ENCODE results near the gene SART1.
"Not testable (repeated sequence)": the region's sequence is repeated elsewhere in the genome, so short reads cannot be mapped to it uniquely, and the experiment has no call there.

SART1 gene

DNA sequence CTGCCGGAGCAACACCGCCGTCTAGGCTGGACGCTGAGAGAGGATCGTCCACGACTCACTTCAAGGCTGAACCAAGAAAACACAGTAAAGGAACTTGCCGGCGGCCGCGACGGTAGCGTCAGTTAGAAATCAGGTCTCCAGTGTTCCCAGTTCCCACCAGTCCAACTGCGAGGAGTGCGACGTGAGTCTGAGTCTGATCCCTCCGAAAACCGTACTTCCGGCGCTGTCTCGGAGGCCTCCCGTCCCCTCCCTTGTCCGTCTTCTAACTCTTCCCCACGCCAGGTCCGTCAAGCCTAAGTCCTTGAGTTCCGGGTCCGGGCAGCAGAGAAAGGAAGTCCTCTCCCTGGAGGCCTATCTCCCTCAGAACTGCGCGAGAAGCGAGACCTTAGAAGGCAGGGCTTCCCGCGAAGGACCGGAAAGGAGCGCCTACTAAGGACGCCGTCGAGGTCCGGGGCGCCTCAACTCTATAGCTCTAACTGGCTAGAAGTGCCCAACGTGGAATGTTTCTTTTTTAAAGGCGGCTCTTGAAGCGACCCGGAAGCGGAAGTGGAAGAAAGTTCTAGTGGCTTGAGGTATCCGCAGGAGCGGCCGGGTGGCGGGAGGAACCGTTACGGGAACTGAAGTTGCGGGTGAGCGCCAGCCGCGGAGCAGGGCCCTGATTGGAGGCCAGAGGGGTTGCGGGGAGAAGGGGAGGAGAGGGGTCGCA, 40.6 kb downstream of the SART1 start, which contains the start of the genes BANF1 and EIF1AD:
Gene BANF1, plus strand, starts transcription at position 562 of the 706 bp plus-strand sequence. CDS start 748 bp downstream, outside the sequence.
Gene EIF1AD, minus strand, starts transcription at position 216 of the 706 bp plus-strand sequence. CDS start 1,768 bp downstream, outside the sequence.
- DNase-seq (ENCODE audit: low spot score): peak; percentile 97

DNA sequence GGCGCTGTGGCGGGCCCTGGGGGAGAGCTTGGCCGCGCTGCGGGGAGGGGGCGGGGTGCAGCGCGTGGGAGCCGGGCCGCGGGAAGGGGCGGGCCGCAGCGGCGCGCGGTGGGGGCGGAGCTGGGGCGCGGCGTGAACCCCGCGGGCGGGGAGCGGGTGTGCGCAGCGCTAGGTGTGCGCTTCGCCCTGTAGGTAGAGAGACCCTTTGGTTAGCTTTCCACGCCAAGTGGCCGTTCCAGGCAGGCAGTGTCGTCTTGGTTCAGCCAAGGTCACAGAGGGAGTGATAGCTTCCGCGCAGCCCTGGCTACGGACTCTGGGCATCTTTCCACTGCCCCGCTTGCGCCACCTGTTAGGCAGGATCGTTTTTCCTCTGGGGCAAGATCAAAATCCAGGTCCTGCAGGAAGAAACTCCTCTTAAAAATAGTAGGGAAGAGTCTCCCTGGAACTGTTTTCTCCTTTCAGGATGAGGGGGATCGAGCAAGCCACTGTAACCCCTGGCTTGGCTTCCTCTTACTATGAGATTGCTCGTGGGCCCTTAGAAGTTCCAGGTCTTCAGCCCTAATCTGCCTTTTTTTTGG, 41.2 kb downstream of the SART1 start:
- no peak for DNase-seq (ENCODE audit: low spot score)

DNA sequence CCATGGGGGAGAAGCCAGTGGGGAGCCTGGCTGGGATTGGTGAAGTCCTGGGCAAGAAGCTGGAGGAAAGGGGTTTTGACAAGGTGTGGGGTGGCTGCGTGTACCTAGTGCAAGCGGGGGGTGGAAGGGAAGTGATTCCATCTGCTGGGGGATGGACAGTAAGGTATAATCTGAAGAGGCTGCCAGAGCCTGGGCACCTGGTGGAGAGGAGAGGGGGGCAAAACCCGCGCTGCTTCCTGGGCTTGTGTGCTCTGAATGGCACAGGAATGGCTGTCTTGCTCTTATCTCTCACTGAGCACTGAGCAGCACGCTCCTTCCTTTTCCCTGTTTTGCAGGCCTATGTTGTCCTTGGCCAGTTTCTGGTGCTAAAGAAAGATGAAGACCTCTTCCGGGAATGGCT, 41.8 kb downstream of the SART1 start:
- no peak for DNase-seq (ENCODE audit: low spot score)

DNA sequence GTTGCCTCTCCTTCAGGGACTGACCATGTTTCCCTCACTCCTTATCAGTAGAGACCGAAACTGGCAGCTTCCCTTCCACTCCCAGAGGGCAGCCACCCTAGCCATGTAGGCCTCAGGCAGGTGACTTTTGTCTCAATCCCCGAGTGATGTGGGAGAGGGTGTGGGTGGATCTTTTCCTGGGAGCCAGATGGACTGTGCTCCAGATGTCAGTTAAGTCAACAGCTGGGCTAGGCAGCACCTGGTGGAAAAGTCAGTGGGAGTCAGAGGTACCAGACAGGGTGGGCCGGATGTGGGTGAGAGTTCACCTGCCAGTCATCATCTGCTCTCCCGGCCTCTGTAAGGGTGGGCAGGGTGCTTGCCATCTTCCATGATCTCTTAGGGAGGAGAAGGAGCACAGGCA, 42.7 kb downstream of the SART1 start:
- DNase-seq (ENCODE audit: low spot score): no peak

GRCh38 chr11:66006134-66006890, 44.8 kb downstream of the SART1 start:
- no peak for DNase-seq (ENCODE audit: low spot score)

DNA sequence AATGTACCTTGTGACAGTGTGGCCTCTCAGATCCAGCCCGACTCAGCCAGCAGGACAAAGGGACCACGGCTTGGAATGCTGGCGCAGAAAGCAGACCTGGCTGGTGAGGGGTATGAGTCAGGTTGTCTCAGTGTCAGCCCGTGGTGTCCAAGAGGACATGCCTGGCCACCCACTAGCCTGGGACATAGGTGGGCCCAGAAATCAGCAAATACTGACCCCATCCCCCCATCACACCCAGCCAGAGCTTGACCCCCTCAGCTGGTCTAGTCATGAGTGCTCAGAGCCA, 45.3 kb downstream of the SART1 start:
- DNase-seq (ENCODE audit: low spot score): no peak

- DNase-seq (ENCODE audit: low spot score): no peak
These were observed 45.7 kb downstream of the SART1 start for GRCh38 chr11:66007201-66007634.

DNA sequence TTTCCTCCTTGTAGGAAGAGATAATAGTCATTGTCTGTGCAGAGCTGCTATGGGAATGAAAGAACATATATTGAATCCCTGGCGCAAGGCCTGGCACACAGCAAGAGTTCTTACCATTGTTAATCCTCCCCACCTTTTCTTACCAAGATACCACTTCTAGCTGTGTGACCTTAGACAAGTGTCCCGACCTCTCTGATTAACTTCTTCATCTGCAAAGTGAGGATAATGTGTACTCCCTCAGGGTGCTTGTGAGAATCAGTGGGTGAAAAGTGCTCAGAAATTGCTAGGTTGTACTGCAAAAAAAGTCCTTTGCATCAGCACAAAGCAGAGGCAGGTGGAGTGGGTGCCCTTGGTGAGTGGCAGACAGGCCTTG, 46.5 kb downstream of the SART1 start:
- no peak for DNase-seq (ENCODE audit: low spot score)

DNA sequence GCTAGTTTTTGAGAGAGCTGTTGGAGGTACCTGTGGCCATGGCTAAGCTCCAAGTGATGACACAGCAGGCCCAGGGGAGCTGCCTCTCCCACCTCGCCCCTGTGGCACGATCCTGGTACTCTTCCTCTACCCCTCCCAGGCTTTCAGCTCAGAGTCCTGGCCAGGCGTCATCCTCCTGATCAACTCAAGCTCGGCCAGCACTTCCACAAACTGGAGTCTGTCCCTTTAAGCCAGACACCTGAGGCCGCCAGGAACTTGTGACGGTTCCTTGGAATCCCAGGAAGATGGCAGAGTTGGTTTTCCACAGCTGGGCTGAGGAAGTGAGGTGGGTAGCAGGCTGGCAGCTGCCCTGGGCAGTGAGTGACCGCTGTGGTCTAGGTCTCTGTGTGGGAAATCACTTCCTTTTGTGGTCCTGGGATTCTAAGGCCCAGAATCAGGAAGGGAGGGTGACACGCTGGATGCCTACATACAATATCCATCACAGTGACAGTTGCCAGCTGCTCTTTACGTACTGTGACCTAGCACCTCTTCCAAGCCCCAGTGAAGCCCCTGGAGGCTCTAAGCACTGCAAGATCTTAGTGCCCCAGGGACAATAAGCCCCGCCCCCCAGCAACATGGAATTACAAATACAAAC, 47.1 kb downstream of the SART1 start:
- no peak for DNase-seq (ENCODE audit: low spot score)

DNA sequence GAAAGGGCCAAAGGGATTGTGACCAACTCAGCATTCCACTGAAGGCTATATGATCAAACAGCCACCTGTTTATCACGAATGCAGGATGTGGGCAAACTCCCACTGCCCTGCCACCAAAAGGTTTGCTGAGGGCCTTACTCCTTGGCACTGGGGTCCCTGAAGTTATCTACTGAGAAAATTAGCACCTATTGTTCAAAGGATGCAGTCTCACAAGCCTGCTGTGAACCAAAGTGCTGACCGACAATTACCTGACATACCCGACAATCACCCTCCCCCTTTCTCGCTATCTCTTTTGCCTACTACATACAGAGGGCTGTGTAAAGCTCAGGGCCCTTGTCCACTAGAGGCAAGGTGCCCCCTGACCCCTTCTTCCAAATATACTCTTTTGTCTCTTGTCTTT, 48.5 kb downstream of the SART1 start:
- not testable (repeated sequence) for DNase-seq (ENCODE audit: low spot score)

DNA sequence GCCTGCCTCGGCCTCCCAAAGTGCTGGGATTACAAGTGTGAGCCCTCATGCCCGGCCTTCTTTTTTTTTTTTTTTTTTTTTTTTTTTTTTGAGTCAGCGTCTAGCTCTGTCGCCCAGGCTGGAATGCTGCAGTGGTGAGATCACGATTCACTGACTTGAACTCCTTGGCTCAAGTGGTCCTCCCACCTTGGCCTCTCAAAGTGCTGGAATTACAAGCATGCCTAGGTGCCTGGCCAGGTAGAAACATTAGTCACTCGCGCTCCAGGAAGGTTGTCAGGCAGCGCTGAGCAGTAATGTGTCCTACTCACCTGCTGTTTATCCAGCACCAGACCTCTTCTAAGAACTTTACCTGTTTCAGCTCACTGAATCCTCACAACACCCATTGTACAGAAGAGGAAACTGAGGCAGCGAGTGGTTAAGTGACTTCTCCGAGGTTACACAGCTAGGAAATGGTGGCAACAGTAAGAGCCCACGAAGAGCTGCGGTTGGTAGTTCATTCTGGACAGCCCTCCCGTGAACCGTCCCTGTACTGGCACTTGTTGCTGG, 49.8 kb downstream of the SART1 start:
- no peak for DNase-seq (ENCODE audit: low spot score)

DNA sequence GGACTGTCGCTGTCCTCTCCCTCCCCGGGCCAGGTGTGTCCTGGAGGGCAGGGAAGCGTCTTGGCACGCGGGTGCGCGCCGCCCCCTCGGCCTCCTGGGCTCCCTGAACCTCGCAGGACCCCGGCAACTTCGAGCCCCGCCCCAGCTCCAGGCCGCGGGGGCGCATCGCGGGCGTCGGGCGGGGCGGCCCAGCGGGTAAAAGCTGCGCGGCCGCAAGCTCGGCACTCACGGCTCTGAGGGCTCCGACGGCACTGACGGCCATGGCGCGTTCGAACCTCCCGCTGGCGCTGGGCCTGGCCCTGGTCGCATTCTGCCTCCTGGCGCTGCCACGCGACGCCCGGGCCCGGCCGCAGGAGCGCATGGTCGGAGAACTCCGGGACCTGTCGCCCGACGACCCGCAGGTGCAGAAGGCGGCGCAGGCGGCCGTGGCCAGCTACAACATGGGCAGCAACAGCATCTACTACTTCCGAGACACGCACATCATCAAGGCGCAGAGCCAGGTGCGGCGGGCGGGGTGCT, 50.3 kb downstream of the SART1 start, which contains the start of gene CST6:
Gene CST6, plus strand, starts transcription at position 224 of the 519 bp plus-strand sequence. Its CDS starts 37 bp downstream, at position 261.
- DNase-seq (ENCODE audit: low spot score): no peak

DNA sequence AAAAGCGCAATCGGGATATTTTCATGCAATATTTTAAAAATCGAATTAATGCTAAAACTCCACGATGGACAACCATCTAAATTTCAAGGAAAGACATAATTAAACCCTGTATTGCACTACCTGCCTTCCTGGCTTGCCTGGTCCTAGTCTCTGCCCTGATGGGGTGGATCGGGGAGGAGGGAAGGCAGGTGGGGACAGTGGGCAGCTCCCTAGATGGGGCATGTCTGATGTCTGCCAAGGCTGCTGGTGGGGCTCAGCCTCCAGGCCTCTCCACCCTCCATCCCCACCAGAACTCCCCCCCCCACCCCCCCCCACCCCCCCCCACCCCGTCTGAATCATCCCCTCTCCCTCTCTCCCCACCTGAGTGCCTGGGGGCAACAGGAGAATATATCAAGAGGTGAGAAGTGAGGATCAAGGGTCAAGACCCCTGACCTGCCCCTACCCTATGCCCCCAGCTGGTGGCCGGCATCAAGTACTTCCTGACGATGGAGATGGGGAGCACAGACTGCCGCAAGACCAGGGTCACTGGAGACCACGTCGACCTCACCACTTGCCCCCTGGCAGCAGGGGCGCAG, 50.9 kb downstream of the SART1 start:
- DNase-seq (ENCODE audit: low spot score): no peak

DNA sequence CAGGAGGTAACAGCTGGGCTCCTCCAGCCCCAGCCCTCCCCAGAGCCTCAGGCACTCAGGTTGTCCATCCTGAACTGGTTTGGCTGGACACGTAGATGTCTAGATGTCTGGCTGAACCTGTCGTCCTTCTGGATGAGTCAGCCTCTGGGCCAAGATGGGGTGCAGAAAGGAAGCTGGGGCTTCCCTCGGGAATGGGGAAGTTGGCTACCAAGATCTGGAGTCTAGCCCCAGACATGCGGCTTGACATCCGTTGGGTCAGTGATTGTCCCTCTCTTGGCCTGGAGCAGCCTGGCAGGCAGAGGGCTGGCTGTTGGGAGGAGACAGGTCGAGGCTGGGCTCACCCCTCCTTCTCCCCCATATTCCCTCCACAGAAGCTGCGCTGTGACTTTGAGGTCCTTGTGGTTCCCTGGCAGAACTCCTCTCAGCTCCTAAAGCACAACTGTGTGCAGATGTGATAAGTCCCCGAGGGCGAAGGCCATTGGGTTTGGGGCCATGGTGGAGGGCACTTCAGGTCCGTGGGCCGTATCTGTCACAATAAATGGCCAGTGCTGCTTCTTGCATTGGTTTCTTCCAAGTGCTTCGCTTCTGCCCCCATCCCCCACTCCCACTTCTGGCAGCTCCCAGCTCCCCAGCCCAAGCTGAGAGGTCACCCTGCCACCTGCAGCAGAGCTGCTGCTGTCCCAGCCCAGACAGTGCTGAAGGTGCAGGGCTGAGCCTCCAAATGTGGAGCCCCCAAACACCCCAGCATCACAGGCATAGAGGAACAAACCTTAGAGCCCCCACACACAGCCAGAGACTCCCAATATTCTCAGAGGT, 51.6 kb downstream of the SART1 start:
- no peak for DNase-seq (ENCODE audit: low spot score)

- no peak for DNase-seq (ENCODE audit: low spot score)
These were observed 52.2 kb downstream of the SART1 start for GRCh38 chr11:66013762-66014100.

- DNase-seq (ENCODE audit: low spot score): no peak
These were observed 53.4 kb downstream of the SART1 start for GRCh38 chr11:66014804-66015453.

DNA sequence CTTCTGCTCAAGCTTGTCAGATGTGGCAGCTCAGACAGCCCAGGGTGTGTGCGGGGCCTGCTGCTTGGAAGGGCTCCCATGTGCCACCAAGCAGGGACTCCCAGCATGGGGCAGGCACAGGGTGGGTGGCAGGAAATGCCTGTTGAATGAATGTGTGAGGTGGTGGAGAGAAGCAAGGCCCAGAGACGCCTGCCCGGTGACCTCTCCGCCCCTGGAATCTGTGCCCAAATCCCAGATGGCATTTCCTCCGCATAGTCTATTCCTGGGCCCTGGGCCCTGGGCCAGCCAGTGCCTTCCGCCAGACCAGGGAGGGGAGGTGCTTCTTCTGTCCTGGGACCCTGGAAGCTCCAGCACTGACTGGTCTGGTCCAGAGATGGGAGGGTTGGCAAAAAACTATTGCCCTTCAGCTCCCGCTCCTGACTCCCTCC, 53.9 kb downstream of the SART1 start:
- DNase-seq (ENCODE audit: low spot score): no peak

- no peak for DNase-seq (ENCODE audit: low spot score)
These were observed 54.6 kb downstream of the SART1 start for GRCh38 chr11:66015936-66016792.

- no peak for DNase-seq (ENCODE audit: low spot score)
These were observed 55.3 kb downstream of the SART1 start for GRCh38 chr11:66016793-66017177.

All from putamen (tissue), 1 donor.